Fibroblast of pulmonary artery (primary cell): ENCODE measurements around the gene PDHX.
A peak's percentile ranks its signal among the peaks of the same experiment; 100 is the strongest.

Experiments used
- DNase-seq: peaks from one replicate; pipeline ENCODE4 v3.0.0-alpha.2; 2010; ENCODE audit warnings: low read depth
- H3K4me3 ChIP-seq: replicated peaks from 2 replicates; pipeline ENCODE4 v1.5.1; 2011; ENCODE audit warnings: low read depth, mild to moderate bottlenecking, control low read depth, low read length, moderate library complexity
- CTCF ChIP-seq: IDR thresholded peaks from 2 replicates; pipeline ENCODE4 v1.5.1; 2011; ENCODE audit warnings: mild to moderate bottlenecking, control low read depth, low read length, inconsistent platforms; ENCODE audit errors: missing control alignments

The PDHX gene

GRCh38 chr11:34924714-34925113, 8.3 kb downstream of the PDHX start:
- no peak for DNase-seq

GRCh38 chr11:34926101-34926830, 9.8 kb downstream of the PDHX start:
- DNase-seq, result peak; percentile 76

More at GRCh38 chr11:34924714-34925113, 8.3 kb downstream of the PDHX start:
- H3K4me3 ChIP-seq, result no peak overlapping the region
- no peak for TF ChIP-seq CTCF

GRCh38 chr11:34926831-34927132, 10.4 kb downstream of the PDHX start:
- TF ChIP-seq CTCF, result no peak
- DNase-seq, result peak; percentile 23
- no peak overlapping the region for H3K4me3 ChIP-seq

More at GRCh38 chr11:34926101-34926830, 9.8 kb downstream of the PDHX start:
- peak; percentile 69 for TF ChIP-seq CTCF
- no peak overlapping the region for H3K4me3 ChIP-seq

- H3K4me3 ChIP-seq, result no peak overlapping the region
- DNase-seq, result no peak
- no peak for TF ChIP-seq CTCF
Measured at GRCh38 chr11:34928268-34928959, 12.0 kb downstream of the PDHX start.

GRCh38 chr11:34928960-34929680, 12.7 kb downstream of the PDHX start:
- no peak overlapping the region for H3K4me3 ChIP-seq
- DNase-seq, result peak; percentile 53
- TF ChIP-seq CTCF, result no peak

- no peak for TF ChIP-seq CTCF
- no peak for DNase-seq
- H3K4me3 ChIP-seq, result no peak overlapping the region
Measured at GRCh38 chr11:34929794-34930763, 13.7 kb downstream of the PDHX start.
